Stimulated activated CD8-positive, alpha-beta memory T cell treated with anti-CD3 and anti-CD28 coated beads, Interleukin-7, amount 100 ng/mL, for 4 hours (primary cell): ENCODE results near the gene TPRG1.

Experiments
- DNase-seq, 2 donors: peaks; one replicate each; pipeline ENCODE4 v3.0.0-alpha.2; 2020; ENCODE audit warnings: low read depth in 2 of 2

The TPRG1 gene

DNA sequence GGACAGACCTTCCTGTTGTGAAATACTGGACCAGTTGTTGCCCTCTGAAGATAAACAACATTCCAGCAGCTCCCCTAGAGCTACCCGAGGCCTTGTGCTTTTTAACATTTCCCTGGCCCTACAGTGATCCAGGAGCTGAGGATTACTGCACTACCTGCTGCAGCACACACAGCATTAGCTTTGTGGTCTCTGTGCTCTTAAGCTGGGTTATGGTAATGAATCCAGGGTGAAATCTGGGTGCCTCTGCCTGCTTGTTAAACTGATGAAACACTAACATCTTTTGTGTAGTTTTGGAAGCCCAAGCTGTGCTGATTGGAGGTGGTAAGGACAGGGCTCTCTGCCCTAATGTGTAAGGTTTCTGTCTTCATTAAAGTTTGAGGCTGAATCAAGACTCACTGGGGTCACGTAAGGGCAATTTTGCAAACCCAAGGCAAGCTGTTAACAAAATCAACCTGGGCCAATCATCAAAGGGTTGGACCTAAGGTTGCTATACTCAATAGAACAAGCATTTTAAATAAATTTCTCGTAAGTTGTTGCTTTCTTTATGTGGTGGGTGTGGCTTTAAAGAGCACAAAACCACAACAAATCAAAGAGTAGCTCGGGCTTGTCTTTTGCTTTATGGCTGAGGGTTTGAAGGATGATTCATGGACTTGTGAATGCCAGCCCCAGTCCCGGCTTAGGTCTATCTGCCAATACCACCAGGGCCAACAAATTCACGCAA lies 183.9 kb downstream of the TPRG1 start:
- DNase-seq: peak; percentile 12 to 21

DNA sequence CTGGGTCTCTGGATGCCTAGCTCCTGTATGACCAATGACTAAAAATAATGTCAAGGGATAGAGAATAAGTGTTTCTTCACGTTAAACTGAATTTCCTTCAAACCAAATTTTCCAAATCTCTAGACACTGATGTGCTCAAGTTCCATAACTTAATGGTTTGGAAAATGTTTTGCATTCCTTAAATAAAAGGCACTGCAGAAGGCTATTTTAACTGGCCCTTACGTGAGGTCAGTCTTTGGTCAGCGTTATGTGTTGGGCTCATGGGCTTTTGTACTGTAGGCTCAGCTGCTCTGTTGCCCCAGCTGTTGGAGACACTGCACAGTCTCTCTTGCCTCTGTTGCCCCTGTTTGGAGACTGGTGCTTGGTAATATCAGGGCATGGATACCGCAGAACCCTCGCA lies 188.5 kb downstream of the TPRG1 start:
- no peak for DNase-seq

DNA sequence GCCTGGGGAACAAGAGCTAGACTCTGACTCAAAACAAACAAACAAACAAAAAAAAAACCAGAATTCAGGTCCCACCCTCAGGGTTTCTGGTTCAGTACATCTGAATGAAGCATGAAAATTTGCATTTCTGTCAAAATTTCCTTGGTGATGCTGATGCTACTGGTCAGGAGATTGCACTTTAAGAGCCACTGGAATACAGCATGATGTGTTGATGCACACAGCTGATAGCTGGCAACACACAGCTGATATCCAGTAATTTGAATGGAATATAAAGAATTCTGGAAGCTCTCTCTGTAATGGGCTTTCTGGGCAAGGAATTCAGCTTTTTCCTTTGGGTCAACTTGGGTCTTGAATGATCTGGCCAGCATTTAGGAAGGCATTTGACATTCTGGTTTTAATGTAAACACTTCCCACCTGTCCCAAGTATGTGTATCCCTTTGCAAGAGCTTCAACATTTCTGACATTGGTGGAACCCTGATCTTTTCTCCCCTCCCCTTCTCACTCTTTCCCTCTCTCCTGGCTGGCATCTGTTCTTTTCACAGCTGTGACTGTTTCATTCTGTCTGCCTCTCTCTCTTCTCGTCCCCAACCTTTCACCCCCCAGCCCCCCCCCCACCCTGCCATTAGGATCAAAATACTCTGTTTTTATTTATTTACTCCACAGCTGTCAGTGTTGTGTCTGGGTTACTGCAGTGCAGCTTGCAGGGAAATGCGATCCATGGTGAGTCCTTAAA lies 189.5 kb downstream of the TPRG1 start:
- no peak for DNase-seq

DNA sequence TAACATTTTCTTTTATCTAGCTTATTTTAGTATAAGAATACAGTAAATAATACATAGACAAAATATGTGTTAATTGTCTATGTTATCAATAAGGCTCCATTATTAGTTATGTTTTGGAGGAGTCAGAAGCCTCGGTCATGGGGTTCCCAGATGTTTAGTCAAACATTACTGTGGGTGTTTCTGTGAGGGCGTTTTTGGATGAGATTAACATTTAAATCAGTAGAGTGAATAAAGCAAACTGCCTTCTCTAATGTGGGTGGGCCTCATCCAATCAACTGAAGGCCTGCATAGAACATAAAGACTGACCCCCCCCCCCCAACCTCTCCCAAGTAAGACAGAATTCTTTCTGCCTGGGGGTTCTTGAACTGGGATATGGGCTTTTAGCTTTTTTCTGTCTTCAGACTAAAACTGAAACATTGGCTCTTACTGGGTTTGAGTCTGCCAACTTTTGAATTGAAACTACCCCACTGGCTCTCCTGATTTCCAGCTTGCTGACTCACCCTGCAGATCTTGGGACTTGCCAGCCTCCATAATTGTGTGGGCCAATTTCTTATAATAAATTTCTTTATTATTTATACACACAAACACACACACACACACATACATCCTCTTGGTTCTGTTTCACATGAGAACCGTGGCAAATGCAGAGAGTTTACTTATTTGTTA lies 192.0 kb downstream of the TPRG1 start:
- no peak for DNase-seq

DNA sequence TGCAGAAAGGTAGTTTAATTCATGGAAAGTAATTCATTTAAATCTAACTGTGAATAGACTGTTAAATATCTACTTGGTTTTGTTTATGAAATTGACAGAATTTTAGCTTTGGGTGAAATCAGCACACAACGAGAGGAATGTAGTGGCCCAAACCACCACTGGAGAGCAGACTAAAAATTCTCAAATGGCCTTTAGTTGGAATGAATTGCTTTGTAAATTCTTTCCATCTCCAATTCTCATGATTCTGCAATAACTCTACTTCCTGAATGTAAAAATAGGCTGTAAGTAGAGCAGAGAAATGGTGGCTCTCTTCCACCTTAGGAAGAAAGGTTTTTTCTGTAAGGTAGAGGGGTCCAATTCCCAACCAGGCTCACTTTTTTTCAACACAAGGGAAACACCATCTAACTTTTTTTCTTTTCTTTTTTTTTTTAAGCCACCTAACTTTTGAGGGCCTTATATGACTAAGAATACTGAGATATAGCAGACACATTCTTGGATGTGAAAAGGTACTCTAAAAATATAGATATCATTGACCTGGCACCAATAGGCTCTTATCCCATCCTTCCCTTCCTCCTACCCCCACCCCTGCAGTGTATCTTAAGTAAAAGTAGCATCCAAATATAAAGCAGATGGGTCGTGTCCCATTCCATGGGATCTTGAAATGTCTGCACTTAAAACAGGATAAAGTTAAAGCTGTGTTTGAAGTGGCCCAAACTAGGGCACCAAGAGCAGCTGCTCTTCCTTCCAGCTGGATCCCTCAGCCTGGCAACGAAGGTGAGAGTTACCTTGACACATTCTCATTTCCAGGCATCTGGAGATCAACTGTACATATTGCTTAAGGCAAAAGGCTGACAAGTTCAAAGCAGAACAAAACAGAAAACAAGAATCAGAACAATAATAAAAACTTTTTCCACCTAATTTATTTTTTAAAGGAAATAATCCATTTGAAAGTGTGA lies 194.1 kb downstream of the TPRG1 start:
- DNase-seq: no peak

DNA sequence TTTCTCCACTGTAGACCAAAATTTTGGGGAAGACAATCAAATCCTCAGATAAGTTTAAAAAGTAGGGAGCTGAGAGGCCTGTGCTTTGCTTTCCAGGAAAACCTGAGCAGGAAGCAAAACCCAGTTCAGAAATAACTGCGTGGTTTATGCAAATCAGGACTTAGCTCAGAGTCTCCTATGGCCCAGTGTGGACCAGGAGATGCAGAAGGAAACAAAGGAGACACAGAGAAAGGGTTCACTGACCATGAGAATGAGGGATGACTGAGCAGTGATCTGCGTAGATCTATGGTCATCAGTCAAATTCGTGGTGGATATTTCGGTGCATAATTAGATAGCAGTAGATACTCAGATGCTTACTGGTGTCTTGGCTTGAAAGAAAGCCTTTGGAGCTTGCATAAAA lies 196.6 kb downstream of the TPRG1 start:
- DNase-seq: no peak

DNA sequence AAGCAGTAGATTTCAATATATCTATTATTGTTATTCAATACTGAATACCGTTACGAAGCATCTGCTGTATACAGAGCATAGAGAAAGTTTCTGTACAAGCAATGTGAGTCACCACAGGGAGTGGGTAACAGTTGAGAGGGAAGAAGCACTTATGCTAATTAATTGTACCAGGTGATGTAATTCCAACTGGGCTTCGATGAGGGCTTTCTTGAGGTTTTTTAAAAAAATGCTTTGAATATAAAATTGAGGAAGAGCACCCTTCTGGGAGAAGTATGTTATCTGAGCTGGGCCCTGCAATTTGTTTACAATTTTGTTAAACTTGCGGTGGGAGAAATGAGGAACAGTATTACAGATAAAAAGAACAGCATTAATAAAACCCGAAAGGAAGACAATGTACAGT lies 197.9 kb downstream of the TPRG1 start:
- DNase-seq: no peak

DNA sequence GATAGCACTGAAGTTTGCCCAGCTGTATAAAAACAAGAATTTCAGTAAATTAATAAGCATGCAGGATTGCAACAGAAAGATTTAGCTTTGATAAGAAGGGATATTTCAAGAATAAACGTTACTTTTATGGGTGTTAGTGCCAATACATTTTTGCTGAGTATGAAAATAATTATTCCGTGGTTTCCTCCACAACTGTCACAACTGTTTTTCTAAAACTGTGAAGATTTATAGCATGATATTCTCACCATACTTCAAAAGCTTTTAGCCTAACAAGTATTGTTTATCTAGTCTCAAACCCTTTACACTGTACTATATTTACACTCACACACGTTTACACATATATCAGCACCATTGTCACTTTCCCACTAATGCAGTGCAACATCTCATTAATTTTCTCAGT lies 200.5 kb downstream of the TPRG1 start:
- DNase-seq: no peak
